Ovary (tissue), 3 donors: ENCODE measurements around the gene CHRDL1.

Source experiments
- POLR2A ChIP-seq: fragments of 450-650 bp; IDR thresholded peaks from one replicate; pipeline ENCODE4 v1.6.1; 2017; ENCODE audit warnings: antibody characterized with exemption, mild to moderate bottlenecking, moderate library complexity
- TF ChIP-seq, protein P1 (sequence below), 3 donors: fragments of 450-650 bp in 2 of 3; fragments of 200-600 bp in 1 of 3; IDR thresholded peaks; one replicate each; pipeline versions ENCODE4 v1.5.1 to v1.8.0; 2016 to 2022; ENCODE audit warnings: antibody characterized with exemption in 3 of 3, mild to moderate bottlenecking in 1 of 3
- donor health status: DM: no; HTN: no; CAD: no.

DNA sequence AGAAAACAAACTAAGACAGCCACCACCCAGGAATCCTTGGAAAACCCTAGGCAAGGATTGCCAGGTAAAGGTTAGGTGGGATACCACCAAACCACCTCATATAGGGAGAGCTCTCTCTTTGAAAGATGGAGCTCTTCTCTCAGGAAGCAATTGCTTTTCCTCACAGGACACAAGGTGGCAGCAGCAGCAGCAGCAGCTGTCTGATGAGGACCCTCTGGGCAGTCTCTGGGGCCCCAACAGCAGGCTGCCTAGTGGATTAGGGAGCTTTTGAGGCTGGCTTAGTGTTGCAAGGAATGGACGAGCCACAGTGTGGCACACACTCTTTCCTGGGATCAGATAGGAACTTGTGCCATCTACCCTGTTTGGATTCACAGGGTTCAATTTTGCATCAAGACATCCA lies 41.4 kb upstream of the CHRDL1 start:
- TF ChIP-seq, protein P1, sequence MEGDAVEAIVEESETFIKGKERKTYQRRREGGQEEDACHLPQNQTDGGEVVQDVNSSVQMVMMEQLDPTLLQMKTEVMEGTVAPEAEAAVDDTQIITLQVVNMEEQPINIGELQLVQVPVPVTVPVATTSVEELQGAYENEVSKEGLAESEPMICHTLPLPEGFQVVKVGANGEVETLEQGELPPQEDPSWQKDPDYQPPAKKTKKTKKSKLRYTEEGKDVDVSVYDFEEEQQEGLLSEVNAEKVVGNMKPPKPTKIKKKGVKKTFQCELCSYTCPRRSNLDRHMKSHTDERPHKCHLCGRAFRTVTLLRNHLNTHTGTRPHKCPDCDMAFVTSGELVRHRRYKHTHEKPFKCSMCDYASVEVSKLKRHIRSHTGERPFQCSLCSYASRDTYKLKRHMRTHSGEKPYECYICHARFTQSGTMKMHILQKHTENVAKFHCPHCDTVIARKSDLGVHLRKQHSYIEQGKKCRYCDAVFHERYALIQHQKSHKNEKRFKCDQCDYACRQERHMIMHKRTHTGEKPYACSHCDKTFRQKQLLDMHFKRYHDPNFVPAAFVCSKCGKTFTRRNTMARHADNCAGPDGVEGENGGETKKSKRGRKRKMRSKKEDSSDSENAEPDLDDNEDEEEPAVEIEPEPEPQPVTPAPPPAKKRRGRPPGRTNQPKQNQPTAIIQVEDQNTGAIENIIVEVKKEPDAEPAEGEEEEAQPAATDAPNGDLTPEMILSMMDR (IDR thresholded peaks at IDR 0.05), result no peak
- TF ChIP-seq POLR2A, result no peak
